GM12891 (cell line): Measurements from ENCODE around the gene PARP12.

Experiments
- POLR2A ChIP-seq: IDR thresholded peaks from 2 replicates; pipeline ENCODE4 v1.6.1; 2011; ENCODE audit warnings: low read depth, low read length, control low read depth
- POLR2AphosphoS5 ChIP-seq: IDR thresholded peaks from 2 replicates; pipeline ENCODE4 v1.6.1; 2011; ENCODE audit warnings: low read depth, low read length, control low read depth
- POU2F2 ChIP-seq: IDR thresholded peaks from 2 replicates; pipeline ENCODE4 v1.6.1; 2011; ENCODE audit warnings: low read depth, mild to moderate bottlenecking, control low read depth, low read length, moderate library complexity
- TAF1 ChIP-seq: IDR thresholded peaks from 2 replicates; pipeline ENCODE4 v1.6.1; 2011; ENCODE audit warnings: low read depth, low read length, control low read depth

GRCh38 chr7:140006600-140006999, 56.2 kb downstream of the PARP12 start:
- TF ChIP-seq POLR2A (no peak), POLR2AphosphoS5 (no peak), TAF1 (no peak), POU2F2 (no peak)
